NCI-H146 treated with DMSO at 0.1 percent for 48 hours (cell line): ENCODE results near the gene HELZ.
A peak's percentile ranks its signal among the peaks of the same experiment; 100 is the strongest.

Experiments
- DNase-seq: peaks from one replicate; lab custom pipeline; 2025; ENCODE audit not compliant: unreplicated experiment; lab: John Stamatoyannopoulos, UW

Gene HELZ

DNA sequence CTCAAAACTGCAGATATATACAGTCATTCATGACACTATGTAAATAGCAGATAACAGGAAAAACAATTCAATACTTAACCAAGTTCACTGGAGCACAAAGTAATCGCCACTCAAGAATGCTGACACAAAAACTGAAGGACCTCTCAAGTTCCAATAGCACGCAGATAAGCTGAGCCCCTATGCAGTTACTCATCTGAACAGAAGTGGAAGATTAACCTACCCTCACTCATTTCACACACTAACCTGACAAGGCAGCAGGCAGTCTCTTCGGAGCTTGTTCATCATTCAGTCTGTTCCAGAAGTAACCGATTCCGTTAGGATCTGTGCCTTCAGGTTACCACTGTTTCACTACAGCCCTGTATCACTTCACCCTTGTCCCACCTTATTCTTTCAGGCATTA is 6.0 kb downstream of the HELZ start:
- no peak for DNase-seq

DNA sequence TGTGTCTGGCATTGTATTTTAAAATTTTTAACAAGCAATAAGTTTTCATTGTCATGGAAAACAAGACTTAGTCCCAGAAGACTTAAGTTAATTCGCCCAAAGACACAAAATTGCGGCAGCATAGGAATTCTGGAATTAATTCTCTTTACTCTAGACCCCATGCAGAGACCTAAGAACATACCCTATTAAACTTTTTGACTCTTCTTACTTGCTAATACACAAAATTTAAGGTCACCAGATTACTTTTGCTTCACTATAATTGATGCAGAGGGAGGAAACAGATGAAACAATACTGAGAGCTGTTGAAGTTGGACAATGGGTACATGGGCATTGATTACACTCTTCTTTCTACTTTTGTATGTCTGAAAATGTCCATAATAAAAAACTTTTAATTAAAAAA is 12.6 kb downstream of the HELZ start:
- no peak for DNase-seq

DNA sequence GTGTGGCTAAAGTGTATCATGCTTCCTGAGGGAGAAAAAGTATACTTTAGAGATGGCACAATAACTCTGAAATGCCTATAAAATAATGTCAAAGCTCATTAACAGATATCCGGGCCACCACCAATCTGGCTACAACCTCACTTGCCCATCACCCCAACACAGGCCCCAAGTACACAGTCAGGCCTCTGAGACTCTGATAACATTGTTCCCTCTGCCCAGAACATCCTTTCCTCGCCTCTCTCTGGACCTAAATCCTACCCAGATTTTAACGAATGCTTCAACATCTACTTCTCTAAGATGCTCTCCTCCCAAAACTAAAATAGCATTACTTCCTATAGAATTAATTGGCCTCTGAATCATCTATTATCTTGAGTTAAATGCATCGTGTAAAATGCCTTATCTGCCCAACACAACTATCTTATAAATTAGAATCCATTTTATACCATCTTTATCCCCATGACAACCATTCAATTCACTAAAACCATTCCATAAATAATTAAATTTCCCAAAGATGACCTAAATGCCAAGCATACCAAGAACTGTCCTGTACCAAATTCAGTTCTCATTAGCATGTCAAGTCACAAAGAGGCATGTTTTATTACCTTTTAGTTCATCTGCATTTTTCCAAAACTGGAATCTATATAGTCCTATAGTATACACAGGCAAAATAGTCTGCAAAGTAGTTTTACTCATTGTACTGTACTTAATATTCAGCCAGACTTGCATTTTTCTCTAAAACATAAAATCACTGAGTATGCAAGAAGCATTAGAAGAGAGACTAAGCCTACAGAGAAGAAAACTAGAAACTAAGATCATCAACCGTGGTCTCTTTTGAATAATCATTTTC is 15.7 kb downstream of the HELZ start:
- no peak for DNase-seq

DNA sequence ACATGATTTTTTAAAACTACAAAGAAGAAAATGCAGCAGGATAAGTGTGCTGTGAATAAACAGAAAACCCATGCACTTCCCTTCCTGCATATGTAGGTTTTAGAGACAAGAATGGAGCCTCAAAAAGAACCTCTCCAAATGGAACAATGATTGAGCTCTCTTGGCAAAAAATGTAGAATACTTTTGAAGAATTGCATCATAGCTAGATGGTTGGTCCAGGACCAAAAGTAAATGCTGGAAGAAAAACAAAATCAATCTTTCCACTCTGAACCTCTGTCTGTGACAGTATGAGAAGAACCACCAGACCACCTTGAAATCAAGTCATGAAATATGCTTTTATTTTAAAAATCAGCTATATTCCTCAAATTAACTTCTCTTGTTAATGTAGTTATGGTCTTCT is 17.5 kb downstream of the HELZ start:
- DNase-seq = no peak

DNA sequence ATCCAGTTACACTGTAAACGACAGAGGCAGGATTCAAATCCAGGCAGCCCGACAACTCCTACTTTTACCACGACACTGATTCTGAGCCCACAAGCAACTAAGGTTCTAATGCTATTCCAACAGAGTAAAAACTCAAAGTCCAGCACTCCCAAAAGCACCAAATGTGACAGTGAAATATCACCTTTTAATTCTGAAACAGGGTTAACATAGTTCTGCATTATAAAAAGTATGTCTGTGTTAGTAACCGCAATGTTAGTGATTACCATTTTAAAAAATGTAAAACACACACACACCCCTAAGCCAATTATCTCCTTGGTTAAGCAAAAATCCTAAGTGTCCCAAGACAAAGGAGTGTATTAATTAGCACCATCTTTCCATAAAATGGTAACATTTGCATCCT is 19.7 kb downstream of the HELZ start:
- DNase-seq = no peak

DNA sequence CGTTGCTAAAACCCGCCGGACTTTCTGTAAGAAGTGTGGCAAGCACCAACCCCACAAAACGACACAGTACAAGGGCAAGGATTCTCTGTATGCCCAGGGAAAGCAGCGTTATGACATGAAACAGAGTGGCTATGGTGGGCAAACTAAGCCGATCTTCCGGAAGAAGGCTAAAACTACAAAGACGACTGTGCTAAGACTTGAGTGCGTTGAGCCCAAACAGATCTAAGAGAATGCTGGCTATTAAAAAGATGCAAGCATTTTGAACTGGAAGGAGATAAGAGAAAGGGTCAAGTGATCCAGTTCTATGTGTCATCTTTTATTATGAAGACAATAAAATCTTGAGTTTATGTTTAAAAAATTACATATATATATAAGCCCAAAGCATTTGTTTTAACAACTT is 20.3 kb downstream of the HELZ start:
- DNase-seq = no peak

DNA sequence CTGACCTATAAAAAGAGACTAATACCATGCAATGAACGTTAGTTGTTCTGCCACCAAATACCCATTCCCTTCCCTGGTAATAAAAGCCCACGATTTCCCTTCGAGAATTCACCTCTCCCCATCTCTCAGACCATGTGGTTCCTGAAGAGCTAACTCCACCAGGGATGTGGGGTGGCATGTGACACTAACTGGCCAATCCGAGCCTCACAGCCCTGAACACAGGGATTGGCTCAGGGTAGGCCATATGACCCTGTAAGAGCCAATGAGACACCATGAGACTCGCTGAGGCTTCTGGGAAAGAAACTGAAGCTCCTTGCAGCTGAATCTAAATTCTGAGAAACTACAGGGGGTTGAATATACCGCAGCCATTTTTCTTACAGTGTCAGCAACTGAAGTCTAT is 21.1 kb downstream of the HELZ start:
- DNase-seq = no peak

DNA sequence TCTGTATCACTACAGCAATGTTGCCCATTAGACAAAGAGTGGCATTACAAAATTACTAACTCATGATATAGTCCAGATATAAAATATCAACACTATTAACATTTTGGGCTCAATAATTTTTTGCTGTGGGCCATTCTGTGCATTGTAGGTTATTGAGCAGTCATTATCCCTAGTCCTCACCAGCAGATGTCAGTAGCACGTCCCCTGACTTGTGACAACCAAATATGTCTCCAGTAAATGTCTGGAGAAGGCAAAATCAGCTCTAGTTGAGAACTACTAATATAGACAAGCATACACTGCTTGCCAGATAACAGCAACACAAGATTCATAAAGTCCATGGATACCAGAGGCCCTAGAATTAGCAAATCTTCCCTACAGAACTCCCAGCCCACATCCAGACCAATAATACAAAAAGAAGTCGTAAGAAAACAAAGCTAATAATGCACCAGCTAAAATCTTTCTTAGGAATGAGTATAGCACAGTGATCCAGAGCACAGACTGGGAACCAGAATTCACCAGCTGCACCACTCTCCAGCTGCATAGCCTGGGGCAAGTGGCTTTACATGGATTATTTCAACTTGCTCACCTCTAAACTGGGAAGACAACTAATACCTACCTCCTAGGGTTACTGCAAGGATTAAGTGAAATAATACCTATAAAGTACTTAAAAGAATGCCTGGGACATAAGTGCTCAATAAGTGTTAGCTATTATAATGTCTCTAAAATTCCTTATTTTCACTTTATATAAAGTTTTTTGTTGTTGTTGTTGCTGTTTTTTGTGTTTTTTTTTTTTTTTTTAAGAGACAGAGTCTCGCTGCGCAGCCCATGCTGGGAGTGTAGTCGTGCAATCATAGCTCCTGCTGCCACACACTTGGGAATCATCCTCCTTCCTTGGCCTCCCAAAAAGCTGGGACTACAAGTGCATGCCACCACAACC is 23.7 kb downstream of the HELZ start:
- DNase-seq = peak; percentile 4

DNA sequence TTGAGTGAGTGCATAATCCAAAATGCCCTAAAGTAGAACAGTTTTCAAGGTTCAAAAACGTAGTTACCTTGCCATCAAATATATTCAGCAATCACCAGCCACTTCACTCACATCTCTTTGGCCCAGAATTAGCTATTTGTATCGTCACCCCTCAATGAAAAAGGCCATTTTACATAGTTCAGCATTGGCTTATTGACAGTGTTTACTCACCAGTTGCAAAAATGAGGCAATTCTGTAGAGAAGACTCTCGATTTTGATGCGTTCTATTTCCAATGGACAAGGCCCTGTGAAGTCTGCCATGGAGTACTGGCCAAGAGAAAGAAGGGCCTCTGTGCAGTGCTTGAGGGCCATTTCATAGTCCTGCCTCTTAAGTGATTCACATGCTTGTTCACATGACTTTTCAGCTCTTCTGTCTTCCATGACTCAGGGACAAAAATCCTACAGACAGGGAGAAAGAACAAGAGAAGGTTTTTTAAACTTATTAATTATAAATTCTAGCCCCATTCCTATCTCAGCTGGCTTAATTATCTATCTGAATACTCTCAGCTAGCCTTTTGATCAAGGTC is 26.5 kb downstream of the HELZ start:
- DNase-seq = no peak

DNA sequence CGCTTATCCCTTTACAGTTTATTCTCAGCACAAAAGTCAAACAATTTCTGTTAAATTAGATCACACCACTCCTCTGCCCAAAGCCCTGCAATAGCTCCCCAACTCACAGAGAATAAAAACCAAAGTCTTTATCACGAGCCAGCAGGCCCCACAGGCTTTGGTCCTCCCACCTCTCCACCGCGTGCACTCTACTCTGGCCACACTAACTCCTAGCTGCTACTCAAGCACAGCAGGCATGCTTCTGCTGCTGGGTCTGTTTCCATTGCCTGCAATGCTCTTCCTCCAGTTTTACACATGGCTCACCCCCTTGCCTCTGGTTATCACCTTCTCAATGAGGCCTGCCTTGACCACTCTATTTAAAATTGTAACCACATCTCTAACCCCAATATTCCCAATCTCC is 27.6 kb downstream of the HELZ start:
- DNase-seq = no peak

DNA sequence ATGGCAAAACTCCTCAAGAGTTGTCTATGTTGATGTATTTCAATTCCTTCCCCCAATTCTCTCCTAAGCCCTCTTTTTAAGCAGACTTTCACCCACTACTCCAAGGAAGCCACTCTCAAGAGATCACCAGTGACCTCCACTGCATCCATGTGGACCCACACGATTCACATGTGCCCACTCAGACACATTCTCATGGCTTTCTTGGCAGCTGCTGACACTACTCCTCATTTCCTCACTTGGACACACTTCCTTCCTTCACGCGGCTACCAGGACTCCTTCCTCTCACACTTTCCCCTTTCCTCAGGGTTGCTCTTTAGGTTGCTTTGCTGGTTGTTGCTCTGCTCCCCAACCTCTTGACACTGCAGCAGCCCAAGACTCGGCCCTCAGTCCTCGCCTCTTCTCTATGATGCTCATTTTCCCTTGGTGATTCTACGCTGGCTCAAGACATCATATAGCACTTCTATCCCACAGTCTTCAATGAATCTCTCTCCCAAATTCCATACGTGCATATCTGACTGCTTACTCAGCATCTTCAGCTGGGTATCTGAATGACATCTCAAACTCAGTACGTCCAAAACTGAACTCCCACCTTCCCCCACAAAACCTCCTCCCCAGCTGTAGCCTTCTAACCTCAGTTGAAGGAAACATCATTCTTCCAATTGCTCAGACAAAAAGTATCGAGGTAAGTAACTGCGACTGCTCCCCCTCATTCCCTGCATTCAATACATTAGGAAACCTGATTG is 28.2 kb downstream of the HELZ start:
- no peak for DNase-seq

DNA sequence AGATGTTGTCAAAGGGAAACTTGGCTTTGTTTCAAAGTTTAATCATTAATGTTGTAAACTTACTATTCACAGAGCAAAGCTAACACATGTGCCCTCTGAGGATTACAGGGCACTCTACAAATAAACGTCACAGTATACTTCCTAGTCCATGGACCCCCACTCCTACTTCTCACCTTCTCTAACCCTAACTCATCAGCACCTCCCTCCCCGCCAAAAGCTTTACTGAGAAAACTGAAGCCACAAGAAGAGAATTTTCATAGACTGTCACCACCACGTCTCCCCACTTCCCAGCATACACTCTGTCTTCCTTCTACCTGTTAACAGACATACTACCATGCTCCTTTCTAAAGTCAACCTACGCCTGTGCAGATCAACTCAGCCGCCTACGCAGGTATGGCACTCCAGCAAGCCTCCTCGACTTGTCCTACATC is 29.0 kb downstream of the HELZ start:
- DNase-seq = no peak

DNA sequence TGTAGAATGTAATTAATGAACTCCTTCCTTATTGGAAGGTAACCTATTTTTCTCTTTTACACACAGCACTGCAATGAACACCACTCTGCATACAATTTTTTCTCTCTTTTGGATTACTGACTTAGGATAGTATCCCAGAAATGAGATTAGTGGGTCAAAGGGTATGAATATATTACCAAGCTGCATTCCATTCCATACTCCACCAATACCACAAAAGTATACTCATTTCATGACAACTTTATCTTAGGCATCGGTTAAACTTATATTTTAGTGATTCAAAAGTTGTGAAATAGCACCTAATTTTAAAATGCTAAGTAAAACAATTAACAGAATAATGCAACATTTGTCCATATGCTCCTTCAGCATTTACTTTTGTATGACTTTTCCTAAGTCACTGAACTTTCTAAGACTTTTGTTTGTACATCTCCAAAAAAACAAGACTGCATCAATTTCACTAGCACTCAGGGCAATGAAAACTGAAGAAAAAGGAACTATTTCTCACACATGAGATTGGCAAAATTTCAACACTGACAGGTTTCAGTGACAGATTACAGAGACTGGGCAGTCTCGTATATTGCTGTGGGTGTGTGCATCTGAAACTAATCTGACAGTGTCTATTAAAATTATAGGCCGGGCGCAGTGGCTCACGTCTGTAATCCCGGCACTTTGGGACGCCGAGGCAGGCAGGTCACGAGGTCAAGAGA is 32.1 kb downstream of the HELZ start:
- DNase-seq = no peak

DNA sequence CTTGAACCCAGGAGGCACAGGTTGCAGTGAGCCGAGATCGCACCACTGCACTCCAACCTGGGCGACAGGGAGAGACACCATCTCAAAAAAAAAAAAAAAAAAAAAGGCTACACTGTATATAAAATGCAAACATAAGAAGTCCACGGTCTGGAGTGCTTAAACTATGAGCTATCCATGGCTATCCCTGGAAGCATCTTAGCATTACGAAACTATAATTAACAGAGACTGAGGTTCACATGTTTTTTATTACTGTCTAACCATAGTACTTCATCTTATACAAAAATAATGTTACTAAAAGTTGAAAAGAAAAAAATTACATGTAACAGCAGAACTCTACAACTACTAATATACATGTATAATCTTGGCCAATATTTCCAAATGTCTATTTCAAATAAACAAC is 32.8 kb downstream of the HELZ start:
- DNase-seq = no peak

DNA sequence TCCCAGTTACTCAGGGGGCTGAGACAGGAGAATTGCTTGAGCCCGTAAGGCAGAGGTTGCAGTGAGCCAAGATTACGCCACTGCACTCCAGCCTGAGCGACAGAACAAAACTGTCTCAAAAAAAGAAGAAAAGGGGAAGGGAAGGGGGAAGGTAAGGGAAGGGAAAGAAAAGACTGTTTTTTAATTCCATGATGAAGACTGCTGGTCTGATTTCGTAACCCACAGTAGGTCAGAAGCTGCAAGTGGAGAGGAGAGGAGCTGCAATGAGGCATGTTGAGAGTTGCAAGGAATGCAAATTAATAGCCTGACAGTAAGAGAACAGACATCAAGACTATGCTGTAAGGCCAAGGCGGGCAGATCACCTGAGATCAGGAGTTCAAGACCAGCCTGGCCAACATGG is 33.3 kb downstream of the HELZ start:
- DNase-seq = no peak

DNA sequence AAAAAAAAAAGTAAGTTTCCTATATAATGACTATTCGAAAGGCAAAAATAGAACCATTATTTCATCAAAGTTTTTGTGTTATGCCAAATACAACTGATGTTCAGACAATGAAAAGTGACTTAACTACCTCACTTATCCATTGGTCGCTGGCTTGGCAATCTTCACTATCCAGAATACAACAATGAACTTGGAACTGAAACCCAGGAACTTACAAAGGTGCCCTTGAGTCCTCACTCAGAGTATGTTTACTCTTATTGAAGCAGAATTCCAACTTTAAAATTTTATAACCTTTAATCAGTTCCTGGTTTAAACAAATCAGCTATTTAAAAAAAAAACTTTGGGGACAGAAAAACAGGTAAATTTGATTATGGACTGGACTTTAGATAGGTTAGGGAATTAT is 34.1 kb downstream of the HELZ start:
- DNase-seq = no peak

DNA sequence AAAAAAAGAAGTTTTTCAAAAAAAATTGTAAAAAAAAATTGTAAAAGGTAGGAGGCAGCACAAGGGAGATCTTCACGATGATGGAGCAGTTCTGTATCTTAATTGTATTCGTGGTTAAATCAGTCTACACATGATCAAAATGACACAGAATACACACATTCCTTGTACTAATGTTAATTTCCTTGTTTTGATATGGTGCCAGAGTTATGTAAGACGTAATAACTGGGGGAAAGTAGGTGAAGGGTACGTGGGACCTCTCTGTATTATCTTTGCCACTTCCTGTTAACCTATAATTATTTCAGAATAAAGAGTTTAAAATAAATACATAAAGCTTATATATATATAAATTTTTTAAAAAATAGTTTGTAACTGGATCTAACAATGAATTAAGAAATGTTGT is 36.8 kb downstream of the HELZ start:
- no peak for DNase-seq

DNA sequence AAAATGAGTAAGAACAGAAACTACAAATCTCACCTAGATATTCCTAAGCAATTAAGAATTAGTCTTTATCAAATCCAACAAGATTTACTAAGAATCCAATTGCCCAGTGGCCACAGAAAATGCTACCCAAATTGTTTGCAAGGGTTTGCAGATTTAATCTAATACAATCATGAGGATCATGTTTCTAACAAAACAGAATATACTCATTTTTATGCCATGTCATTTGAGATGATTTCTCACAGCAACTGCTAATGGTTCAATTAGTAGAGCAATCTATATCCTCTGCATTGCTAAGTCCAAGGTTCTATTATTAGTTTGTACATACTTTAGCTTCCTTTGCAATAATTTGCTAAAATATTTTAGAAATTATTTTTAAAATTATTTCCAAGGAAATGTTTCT is 41.2 kb downstream of the HELZ start:
- DNase-seq = no peak

DNA sequence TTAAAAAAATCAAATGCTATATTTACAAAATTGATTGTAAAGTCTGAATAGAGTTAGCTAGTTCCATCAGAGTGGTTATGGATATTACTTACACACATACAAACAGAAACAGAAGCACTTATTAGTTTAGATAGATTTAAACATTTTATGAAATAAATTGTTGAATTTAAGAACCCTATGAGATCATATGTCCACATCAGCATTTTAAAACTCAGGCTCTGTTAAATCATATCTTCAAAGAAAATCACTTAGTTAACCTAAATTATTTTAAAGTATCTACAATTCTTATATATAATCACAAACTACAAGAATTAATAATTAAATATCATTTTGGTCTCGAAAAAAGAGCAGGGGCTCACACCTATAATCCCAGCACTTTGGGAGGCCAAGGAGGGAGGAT is 42.5 kb downstream of the HELZ start:
- no peak for DNase-seq

DNA sequence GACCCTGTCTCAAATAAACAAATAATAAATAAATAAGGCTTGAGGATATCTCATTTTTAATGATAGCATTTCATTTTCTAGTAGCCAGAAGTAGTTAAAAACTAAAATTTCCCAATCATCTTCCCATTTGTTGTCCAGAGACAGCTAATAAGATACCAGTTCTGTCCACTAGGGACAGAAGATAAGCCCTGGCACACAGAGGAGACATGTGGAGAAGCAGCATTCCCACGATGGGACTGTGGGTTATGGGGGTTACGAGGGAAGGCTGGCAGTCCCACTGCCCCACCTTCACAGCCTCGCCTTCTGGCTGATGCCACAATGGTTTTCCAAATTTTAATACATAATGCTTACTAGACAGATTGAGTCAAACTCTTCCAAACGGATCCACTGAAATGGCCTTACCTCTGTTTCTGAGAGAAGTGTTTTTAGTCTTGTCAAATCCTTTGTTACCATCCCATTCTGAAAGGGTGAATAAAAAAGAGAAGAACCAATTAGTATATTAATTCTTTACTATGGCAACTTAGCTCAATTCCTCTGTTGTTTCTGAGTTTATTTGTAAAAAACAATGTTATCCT is 44.2 kb downstream of the HELZ start:
- no peak for DNase-seq
